Activated B cell treated with CpG ODN at 0.5 μM for 24 hours (primary cell): ENCODE data around the gene TKFC. TPM values are rescaled to one million over a fixed set of nuclear protein-coding genes. Genes with fewer than 3 reads are reported as not detected.

ENCODE experiments used
- ATAC-seq: fragments of 200-7000 bp; cut with Tn5 transposase; one replicate; pipeline ENCODE4 v1.10.0; 2021; ENCODE audit warnings: low read depth, mild to moderate bottlenecking, moderate library complexity
- CTCF ChIA-PET: fragments of 350-600 bp; sonication (Branson Sonifier 250); formaldehyde crosslinking; loops from one replicate; lab custom pipeline; 2021; ENCODE audit warnings: antibody characterized with exemption; lab: Charles Lee
- POLR2A ChIA-PET: fragments of 350-600 bp; sonication (Branson Sonifier 250); formaldehyde crosslinking; loops from one replicate; lab custom pipeline; 2021; ENCODE audit warnings: antibody characterized with exemption; lab: Charles Lee
- DNase-seq: peaks from one replicate; pipeline ENCODE4 v3.0.0; 2022
- H3K27ac Mint-ChIP-seq: one replicate; pipeline ENCODE4 v1.8.0; 2020; ENCODE audit warnings: mixed read lengths
- H3K27me3 Mint-ChIP-seq: one replicate; pipeline ENCODE4 v1.8.0; 2021; ENCODE audit warnings: mixed read lengths
- H3K36me3 Mint-ChIP-seq: one replicate; pipeline ENCODE4 v1.8.0; 2021; ENCODE audit warnings: low read depth, mixed read lengths
- H3K4me1 Mint-ChIP-seq: one replicate; pipeline ENCODE4 v1.8.0; 2021; ENCODE audit warnings: mixed read lengths
- H3K4me3 Mint-ChIP-seq: one replicate; pipeline ENCODE4 v1.8.0; 2020; ENCODE audit warnings: mild to moderate bottlenecking, mixed read lengths
- H3K9me3 Mint-ChIP-seq: one replicate; pipeline ENCODE4 v1.8.0; 2020; ENCODE audit warnings: mixed read lengths
- CTCF ChIP-seq: fragments of 200-600 bp; IDR thresholded peaks from one replicate; pipeline ENCODE4 v1.8.0; 2022; ENCODE audit warnings: antibody characterized with exemption, mild to moderate bottlenecking
- intact Hi-C: fragments of 100-400 bp; cut with micrococcal nuclease; formaldehyde crosslinking; loops from one replicate; pipeline ENCODE4 v1.15.1; 2024
- total RNA-seq: library from RNA; stranded (reverse); gene quantifications from 2 replicates; pipeline ENCODE4 v1.2.3, GENCODE V29; 2022

TKFC gene
- total RNA-seq, 1 donor from 2014 or later, result 63.9 TPM

- intact Hi-C loops, result loop anchor here (10.0 kb wide), 1 partner anchor 292 kb away; the partner anchor contains the start of gene SYT7
- no peaks in the 10 kb centered on the region for H3K9me3 Mint-ChIP-seq
- TF ChIP-seq CTCF, result no peak
- no peak for ATAC-seq
- no peak for DNase-seq
- peaks cover 3% of the 10 kb centered on the region for H3K36me3 Mint-ChIP-seq
- H3K27ac Mint-ChIP-seq, result no peak overlapping the region
- ChIA-PET POLR2A (interaction anchor here (0.6 kb wide), 1 partner anchor 11 kb away, joined by 3 read pairs; no protein-coding TSS in a partner anchor), CTCF (no interaction called here)
- H3K4me1 Mint-ChIP-seq, result peaks cover 9% of the 10 kb centered on the region
- no peak overlapping the region for H3K4me3 Mint-ChIP-seq
- peaks cover 10% of the 10 kb centered on the region for H3K27me3 Mint-ChIP-seq
Measured at GRCh38 chr11:61292356-61292755, 40.7 kb upstream of the TKFC start.

- ATAC-seq (peak; percentile 36), DNase-seq (no peak)
- H3K4me1 Mint-ChIP-seq, result peaks cover 9% of the 10 kb centered on the region
- peaks cover 17% of the 10 kb centered on the region for H3K36me3 Mint-ChIP-seq
- peak overlapping the region; percentile 81 for H3K4me3 Mint-ChIP-seq
- CTCF ChIA-PET, result interaction anchor here (1.3 to 1.9 kb wide), 2 partner anchors 39 to 463 kb away, joined by 6 to 10 read pairs; no protein-coding TSS in a partner anchor
- no peaks in the 10 kb centered on the region for H3K9me3 Mint-ChIP-seq
- POLR2A ChIA-PET, result interaction anchor here (0.6 to 1.6 kb wide), 5 partner anchors 12 to 135 kb away, joined by 3 to 11 read pairs (median 4); partner anchors contain the start of genes CPSF7, SDHAF2 and TMEM216
- no peak overlapping the region for H3K27ac Mint-ChIP-seq
- intact Hi-C loops, result loop anchor here (1.0 to 10.0 kb wide), 3 partner anchors 39 to 463 kb away; partner anchors contain the start of genes DDB1, SYT7 and TKFC
- peaks cover 10% of the 10 kb centered on the region for H3K27me3 Mint-ChIP-seq
- no peak for TF ChIP-seq CTCF
Measured at GRCh38 chr11:61293867-61294716, 38.9 kb upstream of the TKFC start.

- Mint-ChIP-seq H3K27me3 (peaks cover 10% of the 10 kb centered on the region), H3K4me1 (peaks cover 9% of the 10 kb centered on the region), H3K27ac (no peak within 1 kb of the TSS), H3K4me3 (peak within 1 kb of the TSS; percentile 81), H3K9me3 (no peaks in the 10 kb centered on the region), H3K36me3 (peaks cover 25% of the 10 kb centered on the region)
- ATAC-seq, result peak; percentile 86
- POLR2A ChIA-PET, result interaction anchor here (0.6 to 1.6 kb wide), 5 partner anchors 13 to 134 kb away, joined by 3 to 6 read pairs (median 4); partner anchors contain the start of genes CPSF7, SDHAF2 and TMEM216
- CTCF ChIA-PET, result interaction anchor here (1.3 to 1.9 kb wide), 2 partner anchors 40 to 464 kb away, joined by 6 to 10 read pairs; no protein-coding TSS in a partner anchor
- TF ChIP-seq CTCF, result no peak
- peak; percentile 67 for DNase-seq
- intact Hi-C loops, result loop anchor here (1.0 to 10.0 kb wide), 3 partner anchors 38 to 464 kb away; partner anchors contain the start of genes DDB1, SYT7 and TKFC
Measured at GRCh38 chr11:61294717-61295595, 38.1 kb upstream of the TKFC start, which contains the start of gene VWCE. Gene VWCE (minus strand): TSS chr11:61295316. CDS start chr11:61295037, 279 bp downstream.

GRCh38 chr11:61295596-61295926 lies 37.5 kb upstream of the TKFC start:
- H3K9me3 Mint-ChIP-seq, result no peaks in the 10 kb centered on the region
- ChIA-PET POLR2A (interaction anchor here (0.6 to 1.6 kb wide), 2 partner anchors 97 to 102 kb away, joined by 4 to 5 read pairs; partner anchors contain the start of gene TMEM216), CTCF (interaction anchor here (1.3 kb wide), 1 partner anchor 465 kb away, joined by 6 read pairs; no protein-coding TSS in a partner anchor)
- intact Hi-C loops, result loop anchor here (10.0 kb wide), 1 partner anchor 289 kb away; the partner anchor contains the start of gene SYT7
- H3K4me1 Mint-ChIP-seq, result peaks cover 9% of the 10 kb centered on the region
- H3K4me3 Mint-ChIP-seq, result peak overlapping the region; percentile 50
- H3K27ac Mint-ChIP-seq, result no peak overlapping the region
- no peak for TF ChIP-seq CTCF
- DNase-seq (no peak), ATAC-seq (no peak)
- H3K36me3 Mint-ChIP-seq, result peaks cover 31% of the 10 kb centered on the region
- peaks cover 10% of the 10 kb centered on the region for H3K27me3 Mint-ChIP-seq
